Activated CD4-positive, alpha-beta T cell treated with anti-CD3 and anti-CD28 coated beads for 1 hour (primary cell): ENCODE data around the gene ZNF316.
A peak's percentile ranks its signal among the peaks of the same experiment; 100 is the strongest.
"Not testable (repeated sequence)": the region's sequence is repeated elsewhere in the genome, so short reads cannot be mapped to it uniquely, and the experiment has no call there.

Experiments
- DNase-seq: peaks from one replicate; pipeline ENCODE4 v3.0.0-alpha.2; 2020

The ZNF316 gene

GRCh38 chr7:6622134-6622710, 14.9 kb upstream of the ZNF316 start:
- no peak for DNase-seq

- DNase-seq = no peak
Observed at GRCh38 chr7:6623589-6624245, 13.4 kb upstream of the ZNF316 start.

DNA sequence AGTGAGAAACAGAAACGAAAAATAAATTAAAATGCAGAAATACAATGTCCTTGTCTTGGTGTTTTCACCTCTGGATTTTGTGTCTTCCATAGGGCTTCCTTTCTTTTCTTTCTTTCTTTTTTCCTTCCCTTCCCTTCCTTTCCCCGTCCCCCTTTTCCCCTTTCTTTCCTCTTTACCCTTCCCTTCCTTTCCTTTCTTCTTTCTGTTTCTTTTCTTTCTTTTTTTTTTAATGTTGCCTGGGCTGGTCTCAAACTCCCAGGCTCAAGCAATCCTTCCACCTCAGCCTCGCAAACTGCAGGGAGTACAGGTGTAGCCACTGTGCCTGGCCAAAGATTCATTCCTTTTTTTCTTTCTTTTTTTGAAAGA, 12.9 kb upstream of the ZNF316 start:
- no peak for DNase-seq

DNA sequence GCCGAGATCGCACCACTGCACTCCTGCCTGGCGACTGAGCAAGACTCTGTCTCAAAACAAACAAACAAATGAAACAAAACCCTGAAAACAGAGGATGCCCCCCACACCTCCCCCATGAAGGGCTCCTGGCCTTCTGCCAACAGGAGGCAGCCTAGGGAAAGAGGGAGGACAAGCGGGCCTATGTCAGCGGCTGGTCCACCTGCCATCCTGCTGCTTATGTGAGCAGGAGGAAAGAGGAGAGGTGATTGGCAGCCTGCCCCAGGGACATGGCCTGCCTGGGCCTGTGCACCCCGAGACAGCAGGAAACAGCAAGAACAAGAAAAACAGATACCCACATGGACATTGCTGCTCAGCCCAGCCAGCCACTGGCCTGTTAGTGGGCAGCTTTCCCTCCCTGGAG, 9.1 kb upstream of the ZNF316 start:
- DNase-seq = no peak

- no peak for DNase-seq
Observed at GRCh38 chr7:6630007-6630849, 6.9 kb upstream of the ZNF316 start.

GRCh38 chr7:6631605-6632004, 5.5 kb upstream of the ZNF316 start:
- DNase-seq = no peak

GRCh38 chr7:6634021-6634420, 3.1 kb upstream of the ZNF316 start:
- no peak for DNase-seq

DNA sequence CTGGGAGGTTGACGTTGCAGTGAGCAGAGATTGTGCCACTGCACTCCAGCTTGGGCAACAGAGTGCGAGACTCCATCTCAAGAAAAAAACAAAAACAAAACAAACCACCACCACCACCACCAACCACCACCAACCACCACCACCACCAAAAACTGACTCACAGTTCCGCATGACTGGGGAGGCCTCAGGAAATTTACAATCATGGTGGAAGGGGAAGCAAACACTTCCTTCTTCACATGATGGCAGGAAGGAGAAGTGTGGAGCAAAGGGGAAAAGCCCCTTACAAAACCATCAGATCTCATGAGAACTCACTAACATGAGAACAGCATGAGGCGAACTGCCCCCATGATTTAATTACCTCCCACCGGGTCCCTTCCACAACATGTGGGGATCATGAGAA, 2.1 kb upstream of the ZNF316 start:
- DNase-seq = not testable (repeated sequence)

DNA sequence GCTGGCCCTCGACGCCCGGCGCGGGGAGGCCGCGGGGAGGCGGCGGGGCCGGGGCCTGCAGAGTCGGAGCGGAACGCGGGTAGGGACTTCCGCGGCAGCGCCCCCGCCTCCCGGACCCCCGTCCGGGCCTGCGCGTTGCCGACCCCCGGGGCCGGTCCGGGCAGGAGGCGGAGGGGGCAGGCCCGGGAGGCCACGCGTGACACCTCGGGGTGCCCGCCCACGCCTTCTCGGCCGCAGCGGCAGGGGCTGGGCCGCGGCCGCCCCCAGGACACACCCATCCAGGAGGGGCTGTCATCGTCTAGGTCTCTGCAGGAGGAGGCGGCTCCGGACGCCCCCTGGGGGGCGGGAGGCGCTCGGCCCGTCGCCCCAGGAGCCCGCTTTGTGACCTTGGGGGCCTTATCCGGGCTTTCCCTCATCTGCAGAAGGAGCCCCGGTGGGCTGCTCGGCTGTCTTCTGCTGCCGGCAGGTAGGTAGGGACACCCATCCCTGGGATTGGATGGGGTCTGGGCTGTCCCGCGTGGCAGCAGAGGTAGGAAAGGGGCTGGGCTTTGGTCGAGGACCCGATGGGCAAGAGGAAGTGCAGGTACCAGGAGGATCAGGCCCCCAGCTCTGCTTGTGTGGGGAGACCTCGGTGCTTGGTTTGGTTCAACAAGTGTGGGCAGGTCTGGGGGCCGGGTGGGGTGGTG, 569 bp downstream of the ZNF316 start:
- peak; percentile 25 for DNase-seq

DNA sequence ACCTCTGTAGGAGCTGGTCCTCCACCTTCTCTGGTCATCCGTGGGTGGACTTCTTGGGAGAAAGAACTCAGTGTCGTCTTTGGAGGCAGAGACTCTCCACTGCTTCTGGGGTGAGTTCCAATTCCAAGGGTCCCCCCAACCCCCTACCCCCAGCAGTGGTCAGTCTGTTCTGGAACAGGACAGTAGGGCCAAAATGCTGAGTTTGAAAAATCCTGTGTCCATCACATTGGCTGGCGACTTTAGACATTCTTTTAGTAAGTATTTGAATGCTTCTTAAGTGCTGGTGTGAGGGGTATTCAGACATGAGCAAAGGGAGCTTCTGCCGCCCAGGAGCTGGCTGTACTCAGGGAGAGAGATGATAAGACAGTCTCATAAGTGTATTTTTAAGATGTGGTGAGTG, 1.9 kb downstream of the ZNF316 start:
- no peak for DNase-seq

DNA sequence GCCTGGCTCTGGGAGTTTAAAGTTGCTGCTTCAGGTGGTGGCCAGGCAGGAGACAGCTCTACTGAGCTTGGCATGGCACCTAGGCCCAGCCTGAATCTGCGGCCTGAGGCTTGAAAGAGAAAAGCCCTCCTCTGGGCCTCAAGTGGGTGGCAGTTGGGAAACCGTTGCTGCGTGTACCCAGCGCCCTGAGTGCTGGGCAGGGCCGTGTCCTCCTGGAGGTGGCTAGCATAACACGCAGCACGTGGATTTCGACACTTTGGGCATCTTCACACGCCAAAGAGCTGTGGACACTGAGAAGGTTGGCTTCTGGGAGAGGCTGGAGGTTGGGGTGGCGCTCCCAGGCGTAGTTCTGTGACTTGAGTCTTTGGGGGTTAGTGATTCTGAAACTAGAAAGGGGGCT, 2.5 kb downstream of the ZNF316 start:
- DNase-seq = no peak

GRCh38 chr7:6640246-6640721, 3.2 kb downstream of the ZNF316 start:
- DNase-seq = no peak

DNA sequence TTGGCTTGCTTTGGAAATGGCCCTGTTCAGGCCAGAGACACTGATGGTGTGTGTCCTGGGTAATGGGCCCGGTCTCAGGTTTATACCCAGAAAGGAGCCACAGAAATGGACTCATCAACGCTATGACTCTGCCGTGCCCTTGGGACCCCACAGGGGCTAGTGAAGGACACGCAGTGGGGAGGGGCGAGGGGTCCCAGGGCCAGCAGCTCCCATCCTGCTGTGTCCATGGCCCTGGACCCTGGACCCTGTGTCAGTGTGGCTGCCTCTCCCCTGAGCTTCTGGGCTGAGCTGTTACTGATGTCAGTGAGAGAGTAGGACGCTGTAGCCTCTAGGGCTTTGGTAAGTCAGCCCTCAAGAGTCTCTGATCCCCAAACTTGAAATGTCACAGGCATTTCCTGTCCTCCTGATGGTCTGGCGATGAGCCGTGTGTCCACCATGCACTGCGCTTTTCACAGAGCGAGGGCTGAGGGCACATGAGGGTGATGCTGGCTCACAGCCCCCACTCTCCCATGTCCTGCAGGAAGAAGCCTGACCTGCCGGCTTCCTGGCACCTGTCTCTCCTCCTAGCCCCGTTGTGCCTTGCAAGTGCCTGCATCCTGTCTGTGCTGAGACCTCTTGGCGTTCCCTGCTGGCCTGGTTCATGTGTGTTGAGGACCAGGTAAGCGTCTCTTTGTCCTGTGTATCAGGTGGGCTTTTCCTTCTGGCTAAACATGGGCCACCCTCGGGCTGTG, 4.4 kb downstream of the ZNF316 start:
- DNase-seq = no peak

DNA sequence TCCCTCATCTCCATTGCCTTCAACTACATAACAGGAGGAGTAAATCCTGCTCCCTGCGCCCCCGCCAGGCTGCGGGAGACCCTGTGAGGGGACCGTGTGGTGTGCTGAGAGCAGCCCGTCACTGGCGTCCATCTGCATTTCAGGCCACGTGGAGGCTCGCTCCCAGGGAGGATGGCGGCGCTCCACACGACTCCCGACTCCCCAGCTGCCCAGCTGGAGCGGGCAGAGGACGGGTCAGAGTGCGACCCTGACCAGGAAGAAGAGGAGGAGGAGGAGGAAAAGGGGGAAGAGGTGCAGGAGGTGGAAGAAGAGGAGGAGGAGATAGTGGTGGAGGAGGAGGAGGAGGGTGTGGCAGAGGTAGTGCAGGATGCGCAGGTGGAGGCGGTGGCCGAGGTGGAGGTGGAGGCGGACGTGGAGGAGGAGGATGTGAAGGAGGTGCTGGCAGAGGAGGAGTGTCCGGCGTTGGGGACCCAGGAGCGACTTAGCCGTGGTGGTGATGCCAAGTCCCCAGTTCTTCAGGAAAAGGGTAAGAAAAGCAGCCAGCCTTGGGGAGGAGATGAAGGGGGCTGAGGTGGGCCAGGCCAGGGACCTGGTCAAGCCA, 5.2 kb downstream of the ZNF316 start:
- no peak for DNase-seq

- no peak for DNase-seq
Observed at GRCh38 chr7:6642861-6643640, 5.9 kb downstream of the ZNF316 start.

GRCh38 chr7:6643915-6644625, 7.0 kb downstream of the ZNF316 start:
- DNase-seq = no peak

GRCh38 chr7:6644728-6645127, 7.6 kb downstream of the ZNF316 start:
- DNase-seq = no peak

DNA sequence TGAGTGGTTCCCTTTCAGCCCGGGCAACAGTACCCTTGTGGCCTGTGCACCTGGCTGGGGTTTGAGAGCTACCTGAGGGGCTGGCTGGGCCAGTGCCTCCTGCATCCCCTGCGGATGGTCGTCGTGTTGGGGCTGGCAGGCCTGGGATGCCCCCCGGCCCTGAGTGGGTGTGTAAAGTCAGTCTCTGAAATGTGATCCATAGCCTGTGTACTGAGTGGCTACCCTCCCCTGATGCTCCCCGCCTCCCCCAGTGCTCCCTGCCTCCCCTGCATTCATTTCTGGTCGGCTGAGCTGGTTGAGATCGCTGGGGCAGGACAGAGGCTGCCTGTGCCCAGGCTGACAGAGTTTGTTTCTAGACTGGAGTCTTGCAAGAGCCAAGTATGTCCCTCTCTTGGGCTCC, 9.3 kb downstream of the ZNF316 start:
- no peak for DNase-seq

DNA sequence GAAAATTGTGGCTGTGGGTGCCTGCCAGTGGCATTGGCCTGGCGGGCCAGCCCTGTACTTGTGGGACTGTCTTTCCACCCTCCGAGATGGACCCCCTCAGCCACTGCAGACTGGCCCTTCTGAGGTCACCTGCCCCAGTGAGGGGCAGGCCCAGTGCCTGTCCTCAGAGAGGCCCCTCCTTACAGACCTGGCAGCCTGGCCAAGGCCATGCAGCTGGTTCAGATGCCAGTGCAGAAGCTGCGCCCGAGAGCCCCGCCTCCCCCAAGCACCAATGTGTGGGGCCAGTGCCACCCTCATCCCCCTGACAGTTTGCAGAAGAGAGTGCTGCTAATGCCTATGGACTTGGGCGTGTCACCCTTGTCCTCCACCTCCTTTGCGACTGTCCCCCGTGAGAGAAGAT, 10.0 kb downstream of the ZNF316 start:
- DNase-seq = no peak

DNA sequence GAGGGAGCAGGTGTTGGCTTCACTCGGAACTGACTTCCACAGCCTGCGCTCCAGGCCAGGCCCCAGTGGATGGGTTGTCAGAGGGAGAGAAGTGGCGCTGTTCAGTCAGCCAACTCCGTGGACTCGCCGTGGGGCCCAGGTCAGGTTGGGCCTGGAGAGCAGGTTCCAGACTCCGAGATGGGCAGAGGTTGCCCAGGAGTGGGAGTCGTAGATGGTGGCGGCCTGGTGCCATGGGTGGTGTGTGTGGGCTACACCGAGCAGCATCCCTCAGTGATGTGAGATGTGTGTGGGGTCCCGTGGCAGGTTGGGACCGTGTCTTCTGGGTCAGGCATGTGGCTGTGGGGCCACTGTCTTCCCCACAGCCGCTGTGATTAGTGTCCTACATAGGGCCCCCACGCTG, 10.4 kb downstream of the ZNF316 start:
- DNase-seq = no peak
